Measurements from ENCODE around the gene KCTD3. TPM values are rescaled to one million over a fixed set of nuclear protein-coding genes. Genes with fewer than 3 reads are reported as not detected.

Gene KCTD3
- total RNA-seq, 1 experiment from 2014 or later, result 34.7 TPM

GRCh38 chr1:215612391-215612790 is 45.3 kb downstream of the KCTD3 start:
- DNase-seq (ENCODE audit: low read depth, low spot score) (no peak), ATAC-seq (no peak)
- no TSS peak for BruUV-seq (replicated peaks)
- in situ Hi-C loops (cut with HindIII; ENCODE audit: low pct_unique_long_range_greater_than_20kb, low sequenced_read_pairs), result no loop called here
- POLR2A ChIA-PET, result no interaction called here
- Histone ChIP-seq H3K27ac (ENCODE audit: low read length) (no peak overlapping the region), H3K27me3 (ENCODE audit: control insufficient read depth, insufficient read depth, low read length) (no peaks in the 10 kb centered on the region), H3K4me3 (ENCODE audit: low read depth in 2 of 2, low read length in 2 of 2) (no peak overlapping the region), H3K36me3 (ENCODE audit: control insufficient read depth, insufficient read depth, low read length) (peaks cover 31% of the 10 kb centered on the region), H3K4me1 (ENCODE audit: control insufficient read depth, insufficient read depth, low read length) (no peaks in the 10 kb centered on the region), H3K9me3 (ENCODE audit: control insufficient read depth, insufficient read depth, low read depth, low read length) (no peaks in the 10 kb centered on the region)
- CTCF ChIA-PET, result no interaction called here
- intact Hi-C loops (cut with micrococcal nuclease; ENCODE audit: unreplicated experiment), result no loop called here
- no peak for TF ChIP-seq TCF7L2 (IDR thresholded peaks at IDR 0.05; ENCODE audit: low read depth, low read length)
- no peak for TF ChIP-seq POLR2AphosphoS5 (IDR thresholded peaks at IDR 0.05; ENCODE audit: low read depth, low read length)

- DNase-seq (ENCODE audit: low read depth, low spot score) (no peak), ATAC-seq (no peak)
- CTCF ChIA-PET, result no interaction called here
- POLR2A ChIA-PET, result no interaction called here
- Histone ChIP-seq H3K9me3 (ENCODE audit: control insufficient read depth, insufficient read depth, low read depth, low read length) (no peaks in the 10 kb centered on the region), H3K4me3 (ENCODE audit: low read depth in 2 of 2, low read length in 2 of 2) (no peak overlapping the region), H3K27ac (ENCODE audit: low read length) (no peak overlapping the region), H3K36me3 (ENCODE audit: control insufficient read depth, insufficient read depth, low read length) (peaks cover 15% of the 10 kb centered on the region), H3K27me3 (ENCODE audit: control insufficient read depth, insufficient read depth, low read length) (no peaks in the 10 kb centered on the region), H3K4me1 (ENCODE audit: control insufficient read depth, insufficient read depth, low read length) (no peaks in the 10 kb centered on the region)
- no TSS peak for BruUV-seq (replicated peaks)
- TF ChIP-seq TCF7L2 (IDR thresholded peaks at IDR 0.05; ENCODE audit: low read depth, low read length) (no peak), POLR2AphosphoS5 (IDR thresholded peaks at IDR 0.05; ENCODE audit: low read depth, low read length) (no peak), REST (IDR thresholded peaks at IDR 0.05; ENCODE audit: insufficient read depth in 1 of 2, low read depth in 2 of 2, low read length in 1 of 2) (no peak), SIN3A (IDR thresholded peaks at IDR 0.05; ENCODE audit: borderline replicate concordance, insufficient read depth, low read depth, low read length) (no peak), CTCF (IDR thresholded peaks at IDR 0.05) (no peak)
- intact Hi-C loops (cut with micrococcal nuclease; ENCODE audit: unreplicated experiment), result no loop called here
- in situ Hi-C loops (cut with HindIII; ENCODE audit: low pct_unique_long_range_greater_than_20kb, low sequenced_read_pairs), result no loop called here
Observed at GRCh38 chr1:215617979-215618378, 50.9 kb downstream of the KCTD3 start.

- Histone ChIP-seq H3K27ac (ENCODE audit: low read length) (no peak overlapping the region), H3K36me3 (ENCODE audit: control insufficient read depth, insufficient read depth, low read length) (peaks cover 15% of the 10 kb centered on the region), H3K4me3 (ENCODE audit: low read depth in 2 of 2, low read length in 2 of 2) (no peak overlapping the region), H3K4me1 (ENCODE audit: control insufficient read depth, insufficient read depth, low read length) (no peaks in the 10 kb centered on the region), H3K9me3 (ENCODE audit: control insufficient read depth, insufficient read depth, low read depth, low read length) (no peaks in the 10 kb centered on the region), H3K27me3 (ENCODE audit: control insufficient read depth, insufficient read depth, low read length) (no peaks in the 10 kb centered on the region)
- no peak for TF ChIP-seq TCF7L2 (IDR thresholded peaks at IDR 0.05; ENCODE audit: low read depth, low read length)
- no peak for TF ChIP-seq POLR2AphosphoS5 (IDR thresholded peaks at IDR 0.05; ENCODE audit: low read depth, low read length)
- TF ChIP-seq SIN3A (IDR thresholded peaks at IDR 0.05; ENCODE audit: borderline replicate concordance, insufficient read depth, low read depth, low read length), result no peak
- TF ChIP-seq CTCF (IDR thresholded peaks at IDR 0.05), result no peak
- no peak for TF ChIP-seq REST (IDR thresholded peaks at IDR 0.05; ENCODE audit: insufficient read depth in 1 of 2, low read depth in 2 of 2, low read length in 1 of 2)
- ChIA-PET POLR2A (interaction anchor here (0.6 kb wide), 1 partner anchor 39 kb away, joined by 3 read pairs; no protein-coding TSS in a partner anchor), CTCF (no interaction called here)
- intact Hi-C loops (cut with micrococcal nuclease; ENCODE audit: unreplicated experiment) (no loop called here), in situ Hi-C loops (cut with HindIII; ENCODE audit: low pct_unique_long_range_greater_than_20kb, low sequenced_read_pairs) (no loop called here)
- DNase-seq (ENCODE audit: low read depth, low spot score) (no peak), ATAC-seq (no peak)
- no TSS peak for BruUV-seq (replicated peaks)
Observed at GRCh38 chr1:215623162-215623561, 56.1 kb downstream of the KCTD3 start.
